Ascending aorta (tissue), 2 donors: Measurements from ENCODE around the gene SGK2. TPM values are rescaled to one million over a fixed set of nuclear protein-coding genes. Genes with fewer than 3 reads are reported as not detected.

Experiments used
- DNase-seq, 2 donors: peaks; one replicate each; pipeline ENCODE4 v3.0.0-alpha.2; 2019; ENCODE audit warnings: low spot score in 2 of 2
- H3K27ac ChIP-seq, 2 donors: fragments of 200-600 bp; sonication (generic); one replicate each; pipeline ENCODE4 v1.5.1; 2016 to 2017; ENCODE audit warnings: mild to moderate bottlenecking in 1 of 2
- H3K27me3 ChIP-seq: fragments of 200-600 bp; sonication (generic); one replicate; pipeline ENCODE4 v1.5.1; 2017
- H3K36me3 ChIP-seq, 2 donors: fragments of 200-600 bp; sonication (generic); one replicate each; pipeline ENCODE4 v1.5.1; 2016
- H3K4me1 ChIP-seq, 2 donors: fragments of 200-600 bp; sonication (generic); one replicate each; pipeline ENCODE4 v1.5.1; 2016 to 2017; ENCODE audit warnings: mild to moderate bottlenecking in 1 of 2
- H3K4me3 ChIP-seq, 2 donors: fragments of 200-600 bp; sonication (generic); one replicate each; pipeline ENCODE4 v1.5.1; 2016 to 2017; ENCODE audit warnings: mild to moderate bottlenecking in 1 of 2
- H3K9me3 ChIP-seq, 2 donors: fragments of 200-600 bp; sonication (generic); one replicate each; pipeline ENCODE4 v1.5.1; 2016
- CTCF ChIP-seq, 3 experiments: fragments of 200-600 bp in 2 of 3; fragments of 450-650 bp in 1 of 3; sonication (generic) in 2 of 3; IDR thresholded peaks; one replicate each; pipeline ENCODE4 v1.5.1; 2016 to 2019; ENCODE audit warnings: antibody characterized with exemption in 3 of 3, mild to moderate bottlenecking in 1 of 3, moderate library complexity in 1 of 3
- intact Hi-C: fragments of 100-400 bp; cut with DNase I; formaldehyde crosslinking; loops from one replicate; pipeline ENCODE4 v1.15.1; 2023
- total RNA-seq: library from RNA; depleted of rRNA; stranded (reverse); fragments of >200 nt; gene quantifications from one replicate; pipeline ENCODE4 v1.1.0, GENCODE V29; 2016

Gene SGK2
- total RNA-seq, 1 donor from 2014 or later = 0.32 TPM

DNA sequence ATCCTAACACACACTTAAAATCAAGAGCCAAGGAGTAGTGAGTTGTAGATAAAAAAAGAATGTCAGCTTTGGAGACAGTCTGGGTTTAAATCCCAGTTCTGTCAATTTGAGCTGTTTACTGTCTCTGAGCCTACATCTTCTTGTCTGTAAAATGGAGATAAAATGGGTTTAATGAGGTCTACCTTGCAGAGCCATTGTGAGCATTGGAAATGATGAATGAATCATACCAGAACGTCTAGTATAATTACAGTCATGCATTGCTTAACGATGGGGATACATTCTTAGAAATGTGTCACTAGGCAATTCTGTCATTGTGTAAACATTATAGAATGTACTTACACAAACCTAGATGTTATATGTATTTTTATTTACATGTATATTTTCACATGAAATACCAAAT lies 17.6 kb upstream of the SGK2 start:
- Histone ChIP-seq H3K36me3 (peaks cover 0 to 11% of the 10 kb centered on the region in 2 donors), H3K4me1 (no peaks in the 10 kb centered on the region), H3K27ac (no peak overlapping the region), H3K27me3 (no peaks in the 10 kb centered on the region), H3K4me3 (no peak overlapping the region), H3K9me3 (no peaks in the 10 kb centered on the region)
- TF ChIP-seq CTCF (IDR thresholded peaks at IDR 0.05) = no peak
- no peak for DNase-seq
- intact Hi-C loops = no loop called here

DNA sequence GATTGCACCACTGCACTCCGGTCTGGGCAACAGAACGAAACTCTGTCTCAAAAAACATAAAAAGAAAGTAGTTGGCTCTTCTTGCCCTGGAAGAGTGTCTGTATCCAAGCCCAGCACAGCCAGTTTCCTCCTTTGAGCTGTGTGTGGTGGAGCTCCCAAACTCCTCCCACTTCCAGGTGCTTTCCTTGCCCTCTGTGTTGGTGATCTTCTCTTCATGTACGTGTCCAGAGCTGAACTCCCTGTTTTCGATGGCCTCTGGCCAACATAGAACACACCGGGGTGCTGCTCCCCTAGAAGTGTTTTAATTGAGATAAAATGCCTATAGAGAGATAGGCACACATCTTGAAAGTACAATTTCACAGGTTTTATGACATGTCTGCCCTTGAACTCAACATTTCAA lies 16.7 kb upstream of the SGK2 start:
- no peak overlapping the region for H3K4me3 ChIP-seq
- no peak for TF ChIP-seq CTCF (IDR thresholded peaks at IDR 0.05)
- H3K36me3 ChIP-seq = peaks cover 0 to 7% of the 10 kb centered on the region in 2 donors
- no peak for DNase-seq
- H3K4me1 ChIP-seq = no peaks in the 10 kb centered on the region
- H3K27me3 ChIP-seq = no peaks in the 10 kb centered on the region
- H3K9me3 ChIP-seq = no peaks in the 10 kb centered on the region
- no peak overlapping the region for H3K27ac ChIP-seq
- intact Hi-C loops = no loop called here

DNA sequence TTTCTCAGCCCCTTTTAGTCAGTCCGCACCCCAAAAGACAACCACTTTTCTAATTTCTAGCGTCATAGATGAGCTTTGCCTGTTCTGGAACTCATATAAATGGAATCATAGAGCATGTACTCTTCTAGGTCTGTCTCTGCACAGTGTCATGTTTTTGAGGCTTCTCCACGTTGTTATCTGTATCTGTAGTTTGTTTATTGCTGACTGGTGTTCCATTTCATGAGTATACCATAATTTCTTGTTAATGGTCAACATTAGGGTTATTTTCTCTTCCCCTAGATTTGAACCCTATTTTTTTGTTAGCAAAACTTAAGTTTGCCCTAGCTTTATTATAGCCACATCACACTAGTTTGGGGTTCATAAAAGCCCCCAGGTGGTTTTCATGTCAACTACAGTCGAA lies 16.2 kb upstream of the SGK2 start:
- Histone ChIP-seq H3K36me3 (peaks cover 0 to 2% of the 10 kb centered on the region in 2 donors), H3K4me1 (no peaks in the 10 kb centered on the region), H3K27ac (no peak overlapping the region), H3K9me3 (no peaks in the 10 kb centered on the region), H3K4me3 (no peak overlapping the region), H3K27me3 (no peaks in the 10 kb centered on the region)
- DNase-seq = no peak
- intact Hi-C loops = no loop called here
- no peak for TF ChIP-seq CTCF (IDR thresholded peaks at IDR 0.05)

DNA sequence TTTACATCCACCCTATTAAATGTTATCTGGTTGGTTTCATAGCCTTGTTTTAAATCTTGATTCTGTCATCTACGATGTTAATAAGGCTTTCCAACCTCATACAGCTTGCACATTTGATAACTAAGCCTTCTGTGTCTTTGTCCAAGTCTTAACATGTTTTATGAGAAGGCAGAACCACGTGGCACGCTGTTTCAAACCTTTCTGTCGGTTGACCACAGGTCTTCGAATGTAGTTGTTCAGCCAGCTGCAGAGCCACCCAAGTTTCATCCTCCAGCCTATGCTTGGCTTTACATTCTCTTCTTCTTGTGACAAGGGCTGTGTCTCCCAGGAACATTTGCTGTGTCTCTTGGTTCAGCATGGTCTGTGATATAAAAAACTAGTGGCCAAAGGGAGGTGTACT lies 15.7 kb upstream of the SGK2 start:
- Histone ChIP-seq H3K27me3 (no peaks in the 10 kb centered on the region), H3K4me3 (no peak overlapping the region), H3K4me1 (no peaks in the 10 kb centered on the region), H3K9me3 (no peaks in the 10 kb centered on the region), H3K27ac (no peak overlapping the region), H3K36me3 (no peaks in the 10 kb centered on the region)
- DNase-seq = no peak
- TF ChIP-seq CTCF (IDR thresholded peaks at IDR 0.05) = no peak
- intact Hi-C loops = no loop called here

DNA sequence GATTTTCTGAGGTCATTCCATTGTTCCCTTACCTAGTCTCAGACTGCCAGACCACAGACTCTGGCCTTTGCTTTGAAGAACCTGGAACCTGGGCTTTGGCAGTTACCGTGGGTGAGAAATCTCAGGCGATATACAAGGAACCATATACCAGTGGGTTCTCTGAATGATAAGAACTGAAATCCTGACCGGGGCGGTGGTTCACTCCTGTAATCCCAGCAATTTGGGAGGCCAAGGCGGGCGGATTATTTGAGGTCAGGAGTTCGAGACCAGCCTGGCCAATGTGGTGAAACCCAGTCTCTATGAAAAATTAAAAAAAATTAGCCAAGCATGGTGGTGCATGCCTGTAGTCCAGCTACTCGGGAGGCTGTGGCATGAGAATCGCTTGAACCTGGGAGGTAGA lies 14.3 kb upstream of the SGK2 start:
- no peaks in the 10 kb centered on the region for H3K4me1 ChIP-seq
- intact Hi-C loops = no loop called here
- H3K36me3 ChIP-seq = no peaks in the 10 kb centered on the region
- H3K27ac ChIP-seq = no peak overlapping the region
- H3K4me3 ChIP-seq = no peak overlapping the region
- no peaks in the 10 kb centered on the region for H3K27me3 ChIP-seq
- no peak for DNase-seq
- TF ChIP-seq CTCF (IDR thresholded peaks at IDR 0.05) = no peak
- no peaks in the 10 kb centered on the region for H3K9me3 ChIP-seq

- H3K4me1 ChIP-seq = no peaks in the 10 kb centered on the region
- H3K27me3 ChIP-seq = no peaks in the 10 kb centered on the region
- intact Hi-C loops = no loop called here
- no peak for DNase-seq
- H3K4me3 ChIP-seq = no peak overlapping the region
- H3K36me3 ChIP-seq = no peaks in the 10 kb centered on the region
- TF ChIP-seq CTCF (IDR thresholded peaks at IDR 0.05) = no peak
- no peak overlapping the region for H3K27ac ChIP-seq
- no peaks in the 10 kb centered on the region for H3K9me3 ChIP-seq
Observed at GRCh38 chr20:43545837-43546578, 12.8 kb upstream of the SGK2 start.
